WTC11 (cell line): ENCODE results near the gene LDB2. TPM values are rescaled to one million over a fixed set of nuclear protein-coding genes. Genes with fewer than 3 reads are reported as not detected.

Source experiments
- ATAC-seq: fragments of 200-7000 bp; cut with Tn5 transposase; 2 replicates; pipeline ENCODE4 v1.10.0; 2021; ENCODE audit warnings: mild to moderate bottlenecking, moderate library complexity
- CTCF ChIA-PET: fragments of 300-600 bp; sonication (Branson Sonifier 250); formaldehyde crosslinking; loops from one replicate; lab custom pipeline; 2021; ENCODE audit warnings: antibody characterized with exemption; lab: Charles Lee
- POLR2A ChIA-PET: fragments of 350-600 bp; sonication (Branson Sonifier 250); formaldehyde crosslinking; loops from one replicate; lab custom pipeline; 2021; ENCODE audit warnings: antibody characterized with exemption; lab: Charles Lee
- DNase-seq: peaks from one replicate; pipeline ENCODE4 v3.0.0; 2021; ENCODE audit warnings: low spot score
- H3K27ac Mint-ChIP-seq: 2 replicates; pipeline ENCODE4 v1.8.0; 2021; ENCODE audit warnings: mixed read lengths
- H3K27me3 Mint-ChIP-seq: 2 replicates; pipeline ENCODE4 v1.8.0; 2021; ENCODE audit warnings: low read depth, mild to moderate bottlenecking, moderate library complexity, mixed read lengths
- H3K36me3 Mint-ChIP-seq: 2 replicates; pipeline ENCODE4 v1.8.0; 2021; ENCODE audit warnings: mixed read lengths
- H3K4me1 Mint-ChIP-seq: 2 replicates; pipeline ENCODE4 v1.8.0; 2022; ENCODE audit warnings: mixed read lengths
- H3K4me3 Mint-ChIP-seq: 2 replicates; pipeline ENCODE4 v1.8.0; 2021; ENCODE audit warnings: mild to moderate bottlenecking, moderate library complexity, mixed read lengths
- H3K9me3 Mint-ChIP-seq: 2 replicates; pipeline ENCODE4 v1.8.0; 2021; ENCODE audit warnings: mixed read lengths
- ESRRA ChIP-seq: sonication (generic); formaldehyde crosslinking; IDR thresholded peaks from 2 replicates; pipeline ENCODE4 v1.8.1; 2022; ENCODE audit warnings: mild to moderate bottlenecking, missing genetic modification reagents, borderline replicate concordance
- IRF2 ChIP-seq: sonication (generic); formaldehyde crosslinking; IDR thresholded peaks from 2 replicates; pipeline ENCODE4 v1.8.0; 2022; ENCODE audit warnings: low read depth, missing genetic modification reagents, borderline replicate concordance
- JUN ChIP-seq: sonication (generic); formaldehyde crosslinking; IDR thresholded peaks from 2 replicates; pipeline ENCODE4 v1.8.0; 2023; ENCODE audit warnings: mild to moderate bottlenecking, missing genetic modification reagents
- NFYB ChIP-seq: sonication (generic); formaldehyde crosslinking; conservative IDR thresholded peaks from 2 replicates; pipeline ENCODE4 v1.8.0; 2022; ENCODE audit warnings: low read depth, missing genetic modification reagents
- NR2C2 ChIP-seq: sonication (generic); formaldehyde crosslinking; IDR thresholded peaks from 2 replicates; pipeline ENCODE4 v1.8.0; 2022; ENCODE audit warnings: mild to moderate bottlenecking, missing genetic modification reagents
- PRDM15 ChIP-seq: sonication (generic); formaldehyde crosslinking; IDR thresholded peaks from 2 replicates; pipeline ENCODE4 v1.8.0; 2022; ENCODE audit warnings: missing genetic modification reagents
- PRRX2 ChIP-seq: fragments of 250-450 bp; sonication (Bioruptor Pico); IDR thresholded peaks from 2 replicates; pipeline ENCODE4 v1.8.0; 2021; ENCODE audit warnings: mild to moderate bottlenecking
- SOX15 ChIP-seq: fragments of 250-450 bp; sonication (Bioruptor Pico); IDR thresholded peaks from 2 replicates; pipeline ENCODE4 v1.9.0; 2021; ENCODE audit warnings: mild to moderate bottlenecking
- TCF7 ChIP-seq: sonication (generic); formaldehyde crosslinking; IDR thresholded peaks from 2 replicates; pipeline ENCODE4 v1.8.0; 2022; ENCODE audit warnings: mild to moderate bottlenecking, low read depth, missing genetic modification reagents, moderate library complexity
- ZNF138 ChIP-seq: sonication (generic); formaldehyde crosslinking; conservative IDR thresholded peaks from 2 replicates; pipeline ENCODE4 v1.8.1; 2022; ENCODE audit warnings: mild to moderate bottlenecking, moderate library complexity, missing genetic modification reagents
- ZNF219 ChIP-seq: sonication (generic); formaldehyde crosslinking; IDR thresholded peaks from 2 replicates; pipeline ENCODE4 v1.8.0; 2023; ENCODE audit warnings: missing genetic modification reagents, mild to moderate bottlenecking, borderline replicate concordance
- ZNF396 ChIP-seq: fragments of 250-450 bp; sonication (Bioruptor Pico); IDR thresholded peaks from 2 replicates; pipeline ENCODE4 v1.8.0; 2021; ENCODE audit warnings: mild to moderate bottlenecking, moderate library complexity, borderline replicate concordance
- total RNA-seq: library from RNA; stranded (reverse); gene quantifications from 3 replicates; pipeline ENCODE4 v1.2.3, GENCODE V29; 2021
- TF ChIP-seq, protein P1 (sequence below): fragments of 250-450 bp; sonication (Bioruptor Pico); IDR thresholded peaks from 2 replicates; pipeline ENCODE4 v1.9.0; 2021; ENCODE audit warnings: mild to moderate bottlenecking
- TF ChIP-seq, protein P2 (sequence below): sonication (generic); formaldehyde crosslinking; IDR thresholded peaks from 2 replicates; pipeline ENCODE4 v1.8.1; 2022; ENCODE audit warnings: mild to moderate bottlenecking, missing genetic modification reagents, moderate library complexity, borderline replicate concordance
- TF ChIP-seq, protein P3 (sequence below): sonication (generic); formaldehyde crosslinking; IDR thresholded peaks from 2 replicates; pipeline ENCODE4 v1.8.1; 2022; ENCODE audit warnings: low read depth, missing genetic modification reagents, borderline replicate concordance

Gene LDB2
- total RNA-seq, 1 experiment from 2014 or later: 62.4 TPM

GRCh38 chr4:16720761-16721160, 177.7 kb downstream of the LDB2 start:
- ChIA-PET CTCF (no interaction called here), POLR2A (no interaction called here)
- H3K4me1 Mint-ChIP-seq: peaks cover 3% of the 10 kb centered on the region; the same call in 1 of the 2 replicates
- H3K27me3 Mint-ChIP-seq: no peaks in the 10 kb centered on the region; the same call in 1 of the 2 replicates
- H3K27ac Mint-ChIP-seq: no peak overlapping the region
- DNase-seq (no peak), ATAC-seq (no peak)
- TF ChIP-seq ZNF219: no peak
- TF ChIP-seq ZNF396: no peak
- TF ChIP-seq TCF7: no peak
- no peak for TF ChIP-seq NFYB (CRISPR knock-in tag)
- TF ChIP-seq IRF2: no peak
- no peak for TF ChIP-seq JUN
- no peak for TF ChIP-seq ESRRA (CRISPR knock-in tag)
- TF ChIP-seq, protein P1, sequence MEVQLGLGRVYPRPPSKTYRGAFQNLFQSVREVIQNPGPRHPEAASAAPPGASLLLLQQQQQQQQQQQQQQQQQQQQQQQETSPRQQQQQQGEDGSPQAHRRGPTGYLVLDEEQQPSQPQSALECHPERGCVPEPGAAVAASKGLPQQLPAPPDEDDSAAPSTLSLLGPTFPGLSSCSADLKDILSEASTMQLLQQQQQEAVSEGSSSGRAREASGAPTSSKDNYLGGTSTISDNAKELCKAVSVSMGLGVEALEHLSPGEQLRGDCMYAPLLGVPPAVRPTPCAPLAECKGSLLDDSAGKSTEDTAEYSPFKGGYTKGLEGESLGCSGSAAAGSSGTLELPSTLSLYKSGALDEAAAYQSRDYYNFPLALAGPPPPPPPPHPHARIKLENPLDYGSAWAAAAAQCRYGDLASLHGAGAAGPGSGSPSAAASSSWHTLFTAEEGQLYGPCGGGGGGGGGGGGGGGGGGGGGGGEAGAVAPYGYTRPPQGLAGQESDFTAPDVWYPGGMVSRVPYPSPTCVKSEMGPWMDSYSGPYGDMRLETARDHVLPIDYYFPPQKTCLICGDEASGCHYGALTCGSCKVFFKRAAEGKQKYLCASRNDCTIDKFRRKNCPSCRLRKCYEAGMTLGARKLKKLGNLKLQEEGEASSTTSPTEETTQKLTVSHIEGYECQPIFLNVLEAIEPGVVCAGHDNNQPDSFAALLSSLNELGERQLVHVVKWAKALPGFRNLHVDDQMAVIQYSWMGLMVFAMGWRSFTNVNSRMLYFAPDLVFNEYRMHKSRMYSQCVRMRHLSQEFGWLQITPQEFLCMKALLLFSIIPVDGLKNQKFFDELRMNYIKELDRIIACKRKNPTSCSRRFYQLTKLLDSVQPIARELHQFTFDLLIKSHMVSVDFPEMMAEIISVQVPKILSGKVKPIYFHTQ: no peak
- TF ChIP-seq, protein P2, sequence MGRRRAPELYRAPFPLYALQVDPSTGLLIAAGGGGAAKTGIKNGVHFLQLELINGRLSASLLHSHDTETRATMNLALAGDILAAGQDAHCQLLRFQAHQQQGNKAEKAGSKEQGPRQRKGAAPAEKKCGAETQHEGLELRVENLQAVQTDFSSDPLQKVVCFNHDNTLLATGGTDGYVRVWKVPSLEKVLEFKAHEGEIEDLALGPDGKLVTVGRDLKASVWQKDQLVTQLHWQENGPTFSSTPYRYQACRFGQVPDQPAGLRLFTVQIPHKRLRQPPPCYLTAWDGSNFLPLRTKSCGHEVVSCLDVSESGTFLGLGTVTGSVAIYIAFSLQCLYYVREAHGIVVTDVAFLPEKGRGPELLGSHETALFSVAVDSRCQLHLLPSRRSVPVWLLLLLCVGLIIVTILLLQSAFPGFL (CRISPR knock-in tag): no peak
- peaks cover 32% of the 10 kb centered on the region for H3K9me3 Mint-ChIP-seq
- H3K4me3 Mint-ChIP-seq: no peak overlapping the region
- peaks cover 24% of the 10 kb centered on the region for H3K36me3 Mint-ChIP-seq

- Mint-ChIP-seq H3K36me3 (peaks cover 3% of the 10 kb centered on the region; the same call in 1 of the 2 replicates), H3K27ac (no peak overlapping the region), H3K4me1 (peaks cover 3% of the 10 kb centered on the region; the same call in 1 of the 2 replicates), H3K27me3 (no peaks in the 10 kb centered on the region), H3K4me3 (no peak overlapping the region), H3K9me3 (peaks cover 10% of the 10 kb centered on the region)
- ChIA-PET CTCF (interaction anchor here (1.1 kb wide), 1 partner anchor 731 kb away, joined by 3 read pairs; no protein-coding TSS in a partner anchor), POLR2A (no interaction called here)
- DNase-seq (no peak), ATAC-seq (no peak)
- no peak for TF ChIP-seq ZNF138 (CRISPR knock-in tag)
- TF ChIP-seq SOX15 (CRISPR knock-in tag): no peak
- TF ChIP-seq, protein P3, sequence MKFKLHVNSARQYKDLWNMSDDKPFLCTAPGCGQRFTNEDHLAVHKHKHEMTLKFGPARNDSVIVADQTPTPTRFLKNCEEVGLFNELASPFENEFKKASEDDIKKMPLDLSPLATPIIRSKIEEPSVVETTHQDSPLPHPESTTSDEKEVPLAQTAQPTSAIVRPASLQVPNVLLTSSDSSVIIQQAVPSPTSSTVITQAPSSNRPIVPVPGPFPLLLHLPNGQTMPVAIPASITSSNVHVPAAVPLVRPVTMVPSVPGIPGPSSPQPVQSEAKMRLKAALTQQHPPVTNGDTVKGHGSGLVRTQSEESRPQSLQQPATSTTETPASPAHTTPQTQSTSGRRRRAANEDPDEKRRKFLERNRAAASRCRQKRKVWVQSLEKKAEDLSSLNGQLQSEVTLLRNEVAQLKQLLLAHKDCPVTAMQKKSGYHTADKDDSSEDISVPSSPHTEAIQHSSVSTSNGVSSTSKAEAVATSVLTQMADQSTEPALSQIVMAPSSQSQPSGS (CRISPR knock-in tag): no peak
- TF ChIP-seq PRDM15 (CRISPR knock-in tag): no peak
- TF ChIP-seq PRRX2: no peak
- TF ChIP-seq NR2C2: no peak
Measured at GRCh38 chr4:16717266-16717970, 181.0 kb downstream of the LDB2 start.
